H1 (cell line): ENCODE data around the gene RHO. TPM values are rescaled to one million over a fixed set of nuclear protein-coding genes. Genes with fewer than 3 reads are reported as not detected.

Source experiments
- CTCF ChIA-PET: fragments of 300-600 bp; sonication (Branson Sonifier 250); formaldehyde crosslinking; loops from one replicate; lab custom pipeline; 2021; ENCODE audit not compliant: partially characterized antibody; lab: Charles Lee
- POLR2A ChIA-PET: fragments of 300-600 bp; sonication (Branson Sonifier 250); formaldehyde crosslinking; loops from one replicate; lab custom pipeline; 2021; ENCODE audit warnings: inconsistent platforms; ENCODE audit not compliant: partially characterized antibody; lab: Charles Lee
- DNase-seq, 2 experiments: peaks; one replicate each; pipeline versions ENCODE4 v3.0.0 to v3.0.0-alpha.2; 2010 to 2022; ENCODE audit warnings: low spot score in 2 of 2, low read depth in 1 of 2, mixed read lengths in 1 of 2
- FAIRE-seq: peaks from 2 replicates; lab custom pipeline; 2011; peaks lifted over from hg19 to GRCh38; lab: Jason Lieb, UNC
- H2AFZ ChIP-seq: 2 replicates; pipeline ENCODE4 v1.8.1; 2012; ENCODE audit warnings: low read length, inconsistent platforms
- H2AK5ac ChIP-seq: 2 replicates; pipeline ENCODE4 v1.6.1; 2013; ENCODE audit warnings: low read depth, low read length
- H2BK120ac ChIP-seq: replicated peaks from 2 replicates; pipeline ENCODE3; 2013; ENCODE audit warnings: low read depth, low read length, inconsistent platforms
- H2BK12ac ChIP-seq: 2 replicates; pipeline ENCODE4 v1.6.1; 2013; ENCODE audit warnings: low read depth, low read length
- H2BK15ac ChIP-seq: 2 replicates; pipeline ENCODE4 v1.6.1; 2013; ENCODE audit warnings: low read length
- H2BK20ac ChIP-seq: 2 replicates; pipeline ENCODE4 v1.6.1; 2013; ENCODE audit warnings: low read length
- H2BK5ac ChIP-seq: 2 replicates; pipeline ENCODE4 v1.6.1; 2013; ENCODE audit warnings: low read depth, low read length
- H3K14ac ChIP-seq: 2 replicates; pipeline ENCODE4 v1.6.1; 2013; ENCODE audit warnings: inconsistent platforms; ENCODE audit not compliant: insufficient read length
- H3K18ac ChIP-seq: 2 replicates; pipeline ENCODE4 v1.6.1; 2013; ENCODE audit warnings: low read length; ENCODE audit errors: extremely low read depth
- H3K23ac ChIP-seq: 2 replicates; pipeline ENCODE4 v1.6.1; 2013; ENCODE audit warnings: inconsistent platforms; ENCODE audit not compliant: insufficient read length
- H3K23me2 ChIP-seq: 2 replicates; pipeline ENCODE4 v1.6.1; 2013; ENCODE audit warnings: low read depth, low read length
- H3K27ac ChIP-seq: 2 replicates; pipeline ENCODE4 v1.6.1; 2011; ENCODE audit warnings: low read depth, low read length, inconsistent platforms
- H3K27me3 ChIP-seq, 4 experiments: replicated peaks in 1 of 4; 1 replicate in 1 of 4; 2 replicates in 3 of 4; pipeline versions ENCODE4 v1.6.1 to v1.8.1; 2011 to 2013; ENCODE audit warnings: low read length in 3 of 4, mild to moderate bottlenecking in 3 of 4, inconsistent platforms in 2 of 4, mixed read lengths in 2 of 4, moderate library complexity in 1 of 4; ENCODE audit not compliant: control insufficient read depth in 3 of 4, insufficient read depth in 3 of 4; ENCODE audit errors: extremely low read depth in 1 of 4
- H3K36me3 ChIP-seq, 4 experiments: 2 replicates each; pipeline versions ENCODE4 v1.6.1 to v1.8.1; 2011 to 2013; ENCODE audit warnings: mild to moderate bottlenecking in 4 of 4, low read length in 3 of 4, moderate library complexity in 2 of 4, control low read depth in 1 of 4, inconsistent platforms in 1 of 4; ENCODE audit not compliant: insufficient read depth in 4 of 4, control insufficient read depth in 2 of 4
- H3K4ac ChIP-seq: replicated peaks from 2 replicates; pipeline ENCODE3; 2013; ENCODE audit warnings: low read length, low read depth, mixed read lengths, inconsistent platforms; ENCODE audit not compliant: insufficient read length
- H3K4me1 ChIP-seq, 4 experiments: replicated peaks in 1 of 4; 1 replicate in 1 of 4; 2 replicates in 3 of 4; pipeline versions ENCODE4 v1.6.1 to v1.8.1; 2011 to 2013; ENCODE audit warnings: low read length in 3 of 4, inconsistent platforms in 2 of 4, mixed read lengths in 1 of 4; ENCODE audit not compliant: insufficient read depth in 4 of 4, control insufficient read depth in 3 of 4
- H3K4me2 ChIP-seq, 2 experiments: 2 replicates each; pipeline versions ENCODE4 v1.6.1 to v1.8.1; 2011 to 2013; ENCODE audit warnings: low read depth in 2 of 2, low read length in 2 of 2, control low read depth in 1 of 2, inconsistent platforms in 1 of 2, mild to moderate bottlenecking in 1 of 2; ENCODE audit not compliant: insufficient read depth in 1 of 2
- H3K4me3 ChIP-seq, 4 experiments: fragments of 200-600, 300-600 bp in 1 of 4; sonication (generic), shearing (Covaris generic), sonication (Bioruptor Twin) in 1 of 4; 2 replicates each; pipeline versions ENCODE4 v1.5.1 to v1.8.1; 2011 to 2016; ENCODE audit warnings: low read length in 4 of 4, low read depth in 3 of 4, control low read depth in 2 of 4, inconsistent platforms in 2 of 4, mild to moderate bottlenecking in 2 of 4, mixed read lengths in 1 of 4, moderate library complexity in 1 of 4; ENCODE audit not compliant: insufficient read depth in 2 of 4; ENCODE audit errors: extremely low read depth in 1 of 4
- H3K56ac ChIP-seq: replicated peaks from 2 replicates; pipeline ENCODE3; 2013; ENCODE audit warnings: low read depth, mild to moderate bottlenecking, mixed read lengths, low read length, inconsistent platforms; ENCODE audit not compliant: insufficient read length
- H3K79me1 ChIP-seq: 2 replicates; pipeline ENCODE4 v1.6.1; 2013; ENCODE audit warnings: low read depth, low read length, control low read depth
- H3K79me2 ChIP-seq, 2 experiments: 2 replicates each; pipeline versions ENCODE4 v1.6.1 to v1.8.1; 2012 to 2013; ENCODE audit warnings: low read length in 2 of 2, mild to moderate bottlenecking in 2 of 2, inconsistent platforms in 1 of 2; ENCODE audit not compliant: insufficient read depth in 2 of 2, control insufficient read depth in 1 of 2
- H3K9ac ChIP-seq, 4 experiments: replicated peaks in 1 of 4; 1 replicate in 1 of 4; 2 replicates in 3 of 4; pipeline versions ENCODE4 v1.6.1 to v1.8.1; 2011 to 2013; ENCODE audit warnings: low read depth in 3 of 4, low read length in 3 of 4, control low read depth in 2 of 4, mild to moderate bottlenecking in 2 of 4, moderate library complexity in 2 of 4, inconsistent platforms in 1 of 4; ENCODE audit errors: extremely low read depth in 1 of 4
- H3K9me3 ChIP-seq, 2 experiments: 2 replicates each; pipeline versions ENCODE4 v1.6.1 to v1.8.1; 2012 to 2013; ENCODE audit warnings: mild to moderate bottlenecking in 2 of 2, moderate library complexity in 2 of 2, control low read depth in 1 of 2, inconsistent platforms in 1 of 2, low read depth in 1 of 2, low read length in 1 of 2, mixed read lengths in 1 of 2; ENCODE audit not compliant: insufficient read depth in 2 of 2
- H4K20me1 ChIP-seq, 2 experiments: replicated peaks in 1 of 2; 2 replicates each; pipeline versions ENCODE3 to v1.8.1; 2011 to 2013; ENCODE audit warnings: inconsistent platforms in 2 of 2, low read length in 2 of 2, mild to moderate bottlenecking in 1 of 2; ENCODE audit not compliant: insufficient read depth in 2 of 2, control insufficient read depth in 1 of 2
- H4K5ac ChIP-seq: 2 replicates; pipeline ENCODE4 v1.6.1; 2013; ENCODE audit warnings: low read length, low read depth, mixed read lengths, inconsistent platforms; ENCODE audit not compliant: insufficient read length
- H4K8ac ChIP-seq: 2 replicates; pipeline ENCODE4 v1.8.0; 2013; ENCODE audit warnings: mild to moderate bottlenecking, moderate library complexity, low read length, inconsistent platforms; ENCODE audit not compliant: insufficient read depth; ENCODE audit errors: extremely low read depth
- H4K91ac ChIP-seq: replicated peaks from 2 replicates; pipeline ENCODE3; 2013; ENCODE audit warnings: low read length, mixed read lengths, inconsistent platforms; ENCODE audit not compliant: insufficient read length
- CBX5 ChIP-seq: fragments of 300-800, 300-1000 bp; sonication (generic); IDR thresholded peaks from 2 replicates; pipeline ENCODE4 v1.7.1; 2016; ENCODE audit warnings: antibody characterized with exemption, low read length, low read depth
- EGR1 ChIP-seq: IDR thresholded peaks from 2 replicates; pipeline ENCODE4 v1.6.1; 2011; ENCODE audit warnings: low read depth, low read length, borderline replicate concordance
- EP300 ChIP-seq, 2 experiments: IDR thresholded peaks; 1 replicate in 1 of 2; 2 replicates in 1 of 2; pipeline ENCODE4 v1.6.1; 2011 to 2012; ENCODE audit warnings: low read depth in 2 of 2, low read length in 2 of 2, mild to moderate bottlenecking in 2 of 2, borderline replicate concordance in 1 of 2, inconsistent platforms in 1 of 2, moderate library complexity in 1 of 2
- JUN ChIP-seq: IDR thresholded peaks from 2 replicates; pipeline ENCODE4 v1.6.1; 2011; ENCODE audit warnings: low read depth, mild to moderate bottlenecking, improper control_type of control experiment, low read length
- JUND ChIP-seq: IDR thresholded peaks from 2 replicates; pipeline ENCODE4 v1.6.1; 2011; ENCODE audit warnings: mild to moderate bottlenecking, improper control_type of control experiment, low read length
- TBP ChIP-seq: IDR thresholded peaks from 2 replicates; pipeline ENCODE4 v1.6.1; 2011; ENCODE audit warnings: low read depth, low read length, improper control_type of control experiment
- TCF12 ChIP-seq: IDR thresholded peaks from 2 replicates; pipeline ENCODE4 v1.6.1; 2011; ENCODE audit warnings: low read depth, mild to moderate bottlenecking, low read length
- ZNF274 ChIP-seq: IDR thresholded peaks from 2 replicates; pipeline ENCODE4 v1.7.0; 2012; ENCODE audit warnings: low read length, borderline replicate concordance; ENCODE audit errors: extremely low read depth
- WGBS, 2 experiments: shearing (Covaris generic) in 1 of 2; methylation state at CpG; one replicate each; pipeline versions ENCODE4 v1.1.6 to v1.1.7; 2013 to 2015; ENCODE audit warnings: low lambda C conversion rate in 2 of 2, mixed read lengths in 2 of 2, inconsistent platforms in 1 of 2, low coverage in 1 of 2, missing lambda C conversion rate in 1 of 2; ENCODE audit not compliant: insufficient replicate concordance in 2 of 2, insufficient coverage in 1 of 2, insufficient read length in 1 of 2; ENCODE audit errors: extremely low coverage in 1 of 2, missing lambda C conversion rate in 1 of 2; 5-methylcytosine and 5-hydroxymethylcytosine counted together
- polyA plus RNA-seq, 7 experiments: library from polyadenylated mRNA; depleted of rRNA in 3 of 7; stranded (reverse) in 5 of 7; unstranded in 2 of 7; fragments of >200 nt in 5 of 7; fragments of 200-250 nt in 2 of 7; gene quantifications; 1 replicate in 5 of 7; 2 replicates in 1 of 7; 4 replicates in 1 of 7; pipeline versions ENCODE4 v1.2.1 to v1.2.3, GENCODE V29; 2011 to 2013; ENCODE audit warnings: missing spikeins in 2 of 7, mixed read lengths in 2 of 7
- total RNA-seq: library from RNA; stranded (reverse); fragmentation: NEBNext Ultra II Directional; extraction: Animal tissue kit (Norgen Biotek cat#: 25700); gene quantifications from 2 replicates; pipeline ENCODE4 v1.2.1, GENCODE V29; 2021

Gene RHO
- total and polyA plus RNA-seq, 2 of the 8 experiments (the other 6 are each of a cell fraction or from before 2014, with no cell fraction given), result not detected

DNA sequence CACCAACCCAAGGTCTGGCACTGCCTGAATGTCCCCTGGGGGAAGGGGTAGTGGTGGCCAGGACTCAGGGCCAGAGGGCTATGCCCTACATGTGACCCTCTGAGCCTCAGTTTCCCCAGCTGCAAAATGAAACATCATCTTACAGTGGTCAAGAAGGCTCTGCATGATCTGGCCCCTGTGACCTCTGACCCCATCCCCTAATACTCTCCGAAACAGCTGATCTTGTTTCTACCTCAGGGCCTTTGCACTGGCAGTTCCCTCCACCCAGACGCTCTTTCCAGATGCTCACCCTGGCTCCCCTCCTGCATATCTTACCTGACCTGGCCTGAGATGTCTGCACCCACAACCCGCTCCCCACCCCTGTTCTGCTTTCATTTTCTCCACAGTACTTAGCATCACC is 56.2 kb downstream of the RHO start:
- H3K56ac ChIP-seq, result no peak overlapping the region
- no peak overlapping the region for H3K27ac ChIP-seq
- TF ChIP-seq EP300 (IDR thresholded peaks at IDR 0.05; ENCODE audit: borderline replicate concordance in 1 of 2, low read depth in 2 of 2, low read length in 2 of 2), result no peak
- TF ChIP-seq CBX5, result no peak
- no peak for TF ChIP-seq JUND
- TF ChIP-seq EGR1, result no peak
- no peak for TF ChIP-seq JUN
- TF ChIP-seq TCF12, result no peak
- TF ChIP-seq TBP, result no peak
- TF ChIP-seq ZNF274, result no peak
- H3K14ac ChIP-seq, result no peak overlapping the region
- DNase-seq, result no peak
- H3K9ac ChIP-seq, result no peak overlapping the region
- POLR2A ChIA-PET, result interaction anchor here (0.7 kb wide), 1 partner anchor 49 kb away, joined by 3 read pairs; no protein-coding TSS in a partner anchor
- no peak overlapping the region for H2BK12ac ChIP-seq
- H3K79me1 ChIP-seq, result 0 out of 2 replicates have a peak, but pooled peaks cover 2% of the 10 kb centered on the region
- H2AK5ac ChIP-seq, result no peak overlapping the region
- 82% methylated on average over 3 of the region's 3 CpGs; no CpG with 5 or more reads in 1 of the 2 experiments for WGBS, 2 experiments
- H3K4me2 ChIP-seq, result no peak overlapping the region
- H3K4me3 ChIP-seq, result no peak overlapping the region
- no peak overlapping the region for H2BK120ac ChIP-seq
- no peak overlapping the region for H2AFZ ChIP-seq
- CTCF ChIA-PET, result interaction anchor here (1.7 kb wide), 1 partner anchor 10 kb away, joined by 3 read pairs; no protein-coding TSS in a partner anchor
- H3K27me3 ChIP-seq, result no peaks in the 10 kb centered on the region
- no peaks in the 10 kb centered on the region for H3K79me2 ChIP-seq
- H3K4me1 ChIP-seq, result no peaks in the 10 kb centered on the region; a peak in 1 of 7 replicates
- H2BK15ac ChIP-seq, result no peak overlapping the region
- no peaks in the 10 kb centered on the region for H3K23me2 ChIP-seq
- H3K18ac ChIP-seq, result no peak overlapping the region
- H4K91ac ChIP-seq, result no peak overlapping the region
- H3K36me3 ChIP-seq, result no peaks in the 10 kb centered on the region
- H4K20me1 ChIP-seq, result peaks cover 0 to 2% of the 10 kb centered on the region in 2 experiments
- no peak overlapping the region for H3K23ac ChIP-seq
- H4K5ac ChIP-seq, result no peak overlapping the region
- H2BK5ac ChIP-seq, result no peak overlapping the region
- no peak overlapping the region for H3K4ac ChIP-seq
- H3K9me3 ChIP-seq, result no peaks in the 10 kb centered on the region
- FAIRE-seq, result no peak
- H4K8ac ChIP-seq, result no peak overlapping the region; the same call in 1 of the 2 replicates
- H2BK20ac ChIP-seq, result no peak overlapping the region
